Caco-2 (cell line): ENCODE measurements around the gene SCN8A. TPM values are rescaled to one million over a fixed set of nuclear protein-coding genes. Genes with fewer than 3 reads are reported as not detected.
A peak's percentile ranks its signal among the peaks of the same experiment; 100 is the strongest.

ENCODE experiments used
- BruUV-seq: library from RNA; stranded (reverse); fragments of 400-500 nt; replicated peaks from 2 replicates; lab custom pipeline; 2021; lab: Mats Ljungman, UMichigan
- CTCF ChIA-PET: fragments of 300-600 bp; sonication (Branson Sonifier 250); formaldehyde crosslinking; loops from one replicate; lab custom pipeline; 2022; ENCODE audit warnings: antibody characterized with exemption; lab: Charles Lee
- POLR2A ChIA-PET: fragments of 300-600 bp; sonication (Branson Sonifier 250); formaldehyde crosslinking; loops from one replicate; lab custom pipeline; 2022; ENCODE audit warnings: antibody characterized with exemption; lab: Charles Lee
- DNase-seq, 2 experiments: peaks; one replicate each; pipeline versions ENCODE4 v3.0.0 to v3.0.0-alpha.2; 2020 to 2022
- H3K27me3 ChIP-seq: replicated peaks from 2 replicates; pipeline ENCODE4 v1.6.0; 2011; ENCODE audit warnings: low read length; ENCODE audit not compliant: control insufficient read depth, insufficient read depth
- H3K36me3 ChIP-seq: 2 replicates; pipeline ENCODE4 v1.5.1; 2011; ENCODE audit warnings: low read length; ENCODE audit not compliant: control insufficient read depth, insufficient read depth
- H3K4me1 ChIP-seq: fragments of 250-450 bp; sonication (Bioruptor Pico); 2 replicates; pipeline ENCODE4 v1.5.1; 2020; ENCODE audit warnings: mild to moderate bottlenecking
- H3K4me3 ChIP-seq: 2 replicates; pipeline ENCODE4 v1.5.1; 2011; ENCODE audit warnings: low read depth, mild to moderate bottlenecking, control low read depth, low read length
- H3K9me3 ChIP-seq: fragments of 250-450 bp; sonication (Bioruptor Pico); 2 replicates; pipeline ENCODE4 v1.5.1; 2020; ENCODE audit warnings: mild to moderate bottlenecking, moderate library complexity
- H3K27ac Mint-ChIP-seq: one replicate; pipeline ENCODE4 v1.8.0; 2022; ENCODE audit warnings: mixed read lengths; ENCODE audit not compliant: unreplicated experiment
- H3K27me3 Mint-ChIP-seq: one replicate; pipeline ENCODE4 v1.8.0; 2022; ENCODE audit warnings: mixed read lengths; ENCODE audit not compliant: insufficient read depth, unreplicated experiment
- H3K36me3 Mint-ChIP-seq: one replicate; pipeline ENCODE4 v1.8.0; 2022; ENCODE audit warnings: mild to moderate bottlenecking, mixed read lengths; ENCODE audit not compliant: insufficient read depth, unreplicated experiment
- H3K4me1 Mint-ChIP-seq: one replicate; pipeline ENCODE4 v1.8.0; 2022; ENCODE audit warnings: low read depth, mixed read lengths; ENCODE audit not compliant: unreplicated experiment
- H3K4me3 Mint-ChIP-seq: one replicate; pipeline ENCODE4 v1.8.0; 2022; ENCODE audit warnings: mild to moderate bottlenecking, moderate library complexity, mixed read lengths; ENCODE audit not compliant: unreplicated experiment
- H3K9me3 Mint-ChIP-seq: one replicate; pipeline ENCODE4 v1.8.0; 2022; ENCODE audit warnings: mixed read lengths; ENCODE audit not compliant: unreplicated experiment
- CTCF ChIP-seq, 2 experiments: fragments of 200-600 bp in 1 of 2; IDR thresholded peaks; 1 replicate in 1 of 2; 2 replicates in 1 of 2; pipeline versions ENCODE4 v1.5.1 to v1.8.0; 2011 to 2022; ENCODE audit warnings: antibody characterized with exemption in 1 of 2, control low read depth in 1 of 2, inconsistent platforms in 1 of 2, low read depth in 1 of 2, low read length in 1 of 2, mild to moderate bottlenecking in 1 of 2, moderate library complexity in 1 of 2; ENCODE audit not compliant: insufficient read depth in 1 of 2, severe bottlenecking in 1 of 2, unreplicated experiment in 1 of 2
- intact Hi-C: fragments of 100-400 bp; cut with micrococcal nuclease; formaldehyde crosslinking; loops from one replicate; pipeline ENCODE4 v1.10.0; 2022; ENCODE audit not compliant: unreplicated experiment
- total RNA-seq: library from RNA; stranded (reverse); gene quantifications from 2 replicates; pipeline ENCODE4 v1.2.3, GENCODE V29; 2022

Gene SCN8A
- total RNA-seq, 1 experiment from 2014 or later = 16.5 TPM

GRCh38 chr12:51820526-51821439, 229.8 kb downstream of the SCN8A start:
- Mint-ChIP-seq H3K4me3 (peak overlapping the region; percentile 76), H3K9me3 (no peaks in the 10 kb centered on the region), H3K27ac (no peak overlapping the region), H3K36me3 (peaks cover 5% of the 10 kb centered on the region), H3K4me1 (peaks cover 11% of the 10 kb centered on the region), H3K27me3 (no peaks in the 10 kb centered on the region)
- intact Hi-C loops = loop anchor here (1.0 kb wide), 1 partner anchor 55 kb away; no protein-coding TSS in a partner anchor
- Histone ChIP-seq H3K4me3 (peak overlapping the region; percentile 46), H3K36me3 (no peaks in the 10 kb centered on the region), H3K4me1 (peaks cover 11% of the 10 kb centered on the region), H3K9me3 (no peaks in the 10 kb centered on the region), H3K27me3 (no peaks in the 10 kb centered on the region)
- CTCF ChIA-PET = interaction anchor here (0.6 to 3.2 kb wide), 17 partner anchors 11 to 409 kb away, joined by 3 to 22 read pairs (median 4); partner anchors contain the start of gene FIGNL2
- DNase-seq = peak; percentile 83 to 92
- no TSS peak for BruUV-seq
- peak; percentile 59 to 60 for TF ChIP-seq CTCF (IDR thresholded peaks at IDR 0.05; ENCODE audit: insufficient read depth in 1 of 2, low read depth in 1 of 2, low read length in 1 of 2, severe bottlenecking in 1 of 2, unreplicated experiment in 1 of 2)
- POLR2A ChIA-PET = no interaction called here

- Histone ChIP-seq H3K36me3 (no peaks in the 10 kb centered on the region), H3K4me3 (no peak overlapping the region), H3K4me1 (peaks cover 11% of the 10 kb centered on the region), H3K9me3 (no peaks in the 10 kb centered on the region), H3K27me3 (no peaks in the 10 kb centered on the region)
- Mint-ChIP-seq H3K27ac (no peak overlapping the region), H3K4me3 (no peak overlapping the region), H3K36me3 (peaks cover 5% of the 10 kb centered on the region), H3K27me3 (no peaks in the 10 kb centered on the region), H3K4me1 (peaks cover 11% of the 10 kb centered on the region), H3K9me3 (no peaks in the 10 kb centered on the region)
- no TSS peak for BruUV-seq
- CTCF ChIA-PET = interaction anchor here (0.7 to 3.2 kb wide), 7 partner anchors 17 to 285 kb away, joined by 4 to 22 read pairs (median 6); no protein-coding TSS in a partner anchor
- no peak for TF ChIP-seq CTCF (IDR thresholded peaks at IDR 0.05; ENCODE audit: insufficient read depth in 1 of 2, low read depth in 1 of 2, low read length in 1 of 2, severe bottlenecking in 1 of 2, unreplicated experiment in 1 of 2)
- POLR2A ChIA-PET = no interaction called here
- intact Hi-C loops = no loop called here
- DNase-seq = no peak
Observed at GRCh38 chr12:51821440-51822260, 230.6 kb downstream of the SCN8A start.

GRCh38 chr12:51822261-51822616, 231.2 kb downstream of the SCN8A start:
- TF ChIP-seq CTCF (IDR thresholded peaks at IDR 0.05; ENCODE audit: insufficient read depth in 1 of 2, low read depth in 1 of 2, low read length in 1 of 2, severe bottlenecking in 1 of 2, unreplicated experiment in 1 of 2) = no peak
- Histone ChIP-seq H3K4me3 (no peak overlapping the region), H3K9me3 (no peaks in the 10 kb centered on the region), H3K36me3 (no peaks in the 10 kb centered on the region), H3K4me1 (peaks cover 5% of the 10 kb centered on the region), H3K27me3 (no peaks in the 10 kb centered on the region)
- H3K9me3 Mint-ChIP-seq = no peaks in the 10 kb centered on the region
- peak overlapping the region; percentile 7 for H3K4me3 Mint-ChIP-seq
- BruUV-seq = no TSS peak
- peaks cover under 1% of the 10 kb centered on the region for H3K36me3 Mint-ChIP-seq
- intact Hi-C loops = no loop called here
- ChIA-PET POLR2A (no interaction called here), CTCF (no interaction called here)
- H3K27me3 Mint-ChIP-seq = no peaks in the 10 kb centered on the region
- H3K4me1 Mint-ChIP-seq = peaks cover 6% of the 10 kb centered on the region
- DNase-seq = no peak
- no peak overlapping the region for H3K27ac Mint-ChIP-seq
